Suppressor macrophage treated with lipopolysaccharide for 4 hours (primary cell): Measurements from ENCODE around the gene ENDOG.
"Not testable (repeated sequence)": the region's sequence is repeated elsewhere in the genome, so short reads cannot be mapped to it uniquely, and the experiment has no call there.

Experiments used
- DNase-seq: peaks from one replicate; pipeline ENCODE4 v3.0.0-alpha.2; 2020

Gene ENDOG

GRCh38 chr9:128829477-128830251 lies 11.4 kb downstream of the ENDOG start, which contains the start of gene SPOUT1:
TSS of gene SPOUT1 (minus strand) at chr9:128829794. CDS start at chr9:128829780, 14 bp downstream.
- DNase-seq: peak; percentile 95

- DNase-seq: no peak
These were observed 15.4 kb downstream of the ENDOG start for GRCh38 chr9:128833696-128834095.

GRCh38 chr9:128835246-128836210 lies 17.2 kb downstream of the ENDOG start:
- DNase-seq: no peak

- no peak for DNase-seq
These were observed 18.3 kb downstream of the ENDOG start for GRCh38 chr9:128836509-128837145.

- DNase-seq: no peak
These were observed 20.0 kb downstream of the ENDOG start for GRCh38 chr9:128838338-128838737.

- no peak for DNase-seq
These were observed 22.2 kb downstream of the ENDOG start for GRCh38 chr9:128840524-128840923.

- no peak for DNase-seq
These were observed 23.6 kb downstream of the ENDOG start for GRCh38 chr9:128841694-128842492.

- not testable (repeated sequence) for DNase-seq
These were observed 24.9 kb downstream of the ENDOG start for GRCh38 chr9:128843171-128843570.

GRCh38 chr9:128845186-128845931 lies 27.1 kb downstream of the ENDOG start:
- no peak for DNase-seq

- no peak for DNase-seq
These were observed 28.4 kb downstream of the ENDOG start for GRCh38 chr9:128846680-128847030.

GRCh38 chr9:128847803-128848202 lies 29.5 kb downstream of the ENDOG start:
- DNase-seq: no peak

- DNase-seq: not testable (repeated sequence)
These were observed 32.7 kb downstream of the ENDOG start for GRCh38 chr9:128851024-128851423.

- peak; percentile 57 for DNase-seq
These were observed 33.7 kb downstream of the ENDOG start for GRCh38 chr9:128851779-128852600.

GRCh38 chr9:128852646-128853045 lies 34.3 kb downstream of the ENDOG start:
- DNase-seq: not testable (repeated sequence)

- not testable (repeated sequence) for DNase-seq
These were observed 36.2 kb downstream of the ENDOG start for GRCh38 chr9:128854454-128854853.

GRCh38 chr9:128858476-128858875 lies 40.2 kb downstream of the ENDOG start:
- DNase-seq: not testable (repeated sequence)

- no peak for DNase-seq
These were observed 42.6 kb downstream of the ENDOG start for GRCh38 chr9:128860937-128861336.

GRCh38 chr9:128861501-128861900 lies 43.2 kb downstream of the ENDOG start:
- no peak for DNase-seq

- DNase-seq: no peak
These were observed 44.1 kb downstream of the ENDOG start for GRCh38 chr9:128862401-128862851.

- peak; percentile 75 for DNase-seq
These were observed 45.3 kb downstream of the ENDOG start for GRCh38 chr9:128863647-128864046.
